ENCODE results near the gene ZNF768.

ZNF768 gene

GRCh38 chr16:30526137-30526822, at the start of gene ZNF768:
Gene ZNF768 (minus strand): TSS chr16:30526566. CDS start chr16:30526413, 153 bp downstream.
- no peak for TF ChIP-seq CTCF (IDR thresholded peaks at IDR 0.05; ENCODE audit: low read depth, low read length, missing control alignments)
- no peak for DNase-seq (ENCODE audit: low read depth)
- H3K4me3 ChIP-seq (ENCODE audit: low read depth, low read length): peak within 1 kb of the TSS; percentile 81
- in situ Hi-C loops (cut with HindIII; ENCODE audit: low sequenced_read_pairs): no loop called here

GRCh38 chr16:30574678-30575077, 48.3 kb upstream of the ZNF768 start:
- TF ChIP-seq CTCF (IDR thresholded peaks at IDR 0.05; ENCODE audit: low read depth, low read length, missing control alignments): no peak
- H3K4me3 ChIP-seq (ENCODE audit: low read depth, low read length): no peak overlapping the region
- no peak for DNase-seq (ENCODE audit: low read depth)
- in situ Hi-C loops (cut with HindIII; ENCODE audit: low sequenced_read_pairs): no loop called here

- in situ Hi-C loops (cut with HindIII; ENCODE audit: low sequenced_read_pairs): no loop called here
- H3K4me3 ChIP-seq (ENCODE audit: low read depth, low read length): peak within 1 kb of the TSS; percentile 60
- DNase-seq (ENCODE audit: low read depth): peak; percentile 94
- TF ChIP-seq CTCF (IDR thresholded peaks at IDR 0.05; ENCODE audit: low read depth, low read length, missing control alignments): no peak
Observed at GRCh38 chr16:30571445-30572322, 45.3 kb upstream of the ZNF768 start, which contains the start of gene ZNF688. Gene ZNF688 (minus strand): TSS chr16:30571714. CDS start chr16:30571629, 85 bp downstream.

- H3K4me3 ChIP-seq (ENCODE audit: low read depth, low read length): peak overlapping the region; percentile 60
- in situ Hi-C loops (cut with HindIII; ENCODE audit: low sequenced_read_pairs): no loop called here
- TF ChIP-seq CTCF (IDR thresholded peaks at IDR 0.05; ENCODE audit: low read depth, low read length, missing control alignments): no peak
- no peak for DNase-seq (ENCODE audit: low read depth)
Observed at GRCh38 chr16:30570636-30571444, 44.5 kb upstream of the ZNF768 start.

GRCh38 chr16:30569746-30570635, 43.6 kb upstream of the ZNF768 start:
- DNase-seq (ENCODE audit: low read depth): no peak

More at GRCh38 chr16:30569746-30570635, 43.6 kb upstream of the ZNF768 start:
- H3K4me3 ChIP-seq (ENCODE audit: low read depth, low read length): no peak overlapping the region
- TF ChIP-seq CTCF (IDR thresholded peaks at IDR 0.05; ENCODE audit: low read depth, low read length, missing control alignments): no peak
- in situ Hi-C loops (cut with HindIII; ENCODE audit: low sequenced_read_pairs): no loop called here

Measured in astrocyte of the cerebellum (primary cell).